Measurements from ENCODE around the gene MIEN1.

DNA sequence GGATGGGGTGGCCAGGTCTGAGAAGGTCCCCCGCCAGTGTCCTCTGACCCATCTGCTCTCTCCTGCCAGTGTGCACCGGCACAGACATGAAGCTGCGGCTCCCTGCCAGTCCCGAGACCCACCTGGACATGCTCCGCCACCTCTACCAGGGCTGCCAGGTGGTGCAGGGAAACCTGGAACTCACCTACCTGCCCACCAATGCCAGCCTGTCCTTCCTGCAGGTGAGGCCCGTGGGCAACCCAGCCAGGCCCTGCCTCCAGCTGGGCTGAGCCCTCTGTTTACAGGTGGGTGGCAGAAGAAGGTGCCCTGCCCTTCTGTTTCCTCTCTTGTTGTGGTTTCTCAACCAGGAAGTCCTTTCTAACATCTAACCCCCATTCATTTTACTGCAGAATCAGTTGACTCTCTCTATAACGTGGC lies 23.4 kb downstream of the MIEN1 start:
- TF ChIP-seq, protein P1, sequence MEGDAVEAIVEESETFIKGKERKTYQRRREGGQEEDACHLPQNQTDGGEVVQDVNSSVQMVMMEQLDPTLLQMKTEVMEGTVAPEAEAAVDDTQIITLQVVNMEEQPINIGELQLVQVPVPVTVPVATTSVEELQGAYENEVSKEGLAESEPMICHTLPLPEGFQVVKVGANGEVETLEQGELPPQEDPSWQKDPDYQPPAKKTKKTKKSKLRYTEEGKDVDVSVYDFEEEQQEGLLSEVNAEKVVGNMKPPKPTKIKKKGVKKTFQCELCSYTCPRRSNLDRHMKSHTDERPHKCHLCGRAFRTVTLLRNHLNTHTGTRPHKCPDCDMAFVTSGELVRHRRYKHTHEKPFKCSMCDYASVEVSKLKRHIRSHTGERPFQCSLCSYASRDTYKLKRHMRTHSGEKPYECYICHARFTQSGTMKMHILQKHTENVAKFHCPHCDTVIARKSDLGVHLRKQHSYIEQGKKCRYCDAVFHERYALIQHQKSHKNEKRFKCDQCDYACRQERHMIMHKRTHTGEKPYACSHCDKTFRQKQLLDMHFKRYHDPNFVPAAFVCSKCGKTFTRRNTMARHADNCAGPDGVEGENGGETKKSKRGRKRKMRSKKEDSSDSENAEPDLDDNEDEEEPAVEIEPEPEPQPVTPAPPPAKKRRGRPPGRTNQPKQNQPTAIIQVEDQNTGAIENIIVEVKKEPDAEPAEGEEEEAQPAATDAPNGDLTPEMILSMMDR (IDR thresholded peaks at IDR 0.05) = no peak
- TF ChIP-seq POLR2A (IDR thresholded peaks at IDR 0.05) = no peak

Measured in body of pancreas (tissue), 4 donors.